Stimulated activated CD8-positive, alpha-beta memory T cell treated with anti-CD3 and anti-CD28 coated beads, Interleukin-7, amount 100 ng/mL, for 1 hour (primary cell): ENCODE results near the gene SRD5A3.

Experiments
- DNase-seq, 2 donors: peaks; one replicate each; pipeline ENCODE4 v3.0.0-alpha.2; 2020; ENCODE audit warnings: low read depth in 2 of 2

Gene SRD5A3

DNA sequence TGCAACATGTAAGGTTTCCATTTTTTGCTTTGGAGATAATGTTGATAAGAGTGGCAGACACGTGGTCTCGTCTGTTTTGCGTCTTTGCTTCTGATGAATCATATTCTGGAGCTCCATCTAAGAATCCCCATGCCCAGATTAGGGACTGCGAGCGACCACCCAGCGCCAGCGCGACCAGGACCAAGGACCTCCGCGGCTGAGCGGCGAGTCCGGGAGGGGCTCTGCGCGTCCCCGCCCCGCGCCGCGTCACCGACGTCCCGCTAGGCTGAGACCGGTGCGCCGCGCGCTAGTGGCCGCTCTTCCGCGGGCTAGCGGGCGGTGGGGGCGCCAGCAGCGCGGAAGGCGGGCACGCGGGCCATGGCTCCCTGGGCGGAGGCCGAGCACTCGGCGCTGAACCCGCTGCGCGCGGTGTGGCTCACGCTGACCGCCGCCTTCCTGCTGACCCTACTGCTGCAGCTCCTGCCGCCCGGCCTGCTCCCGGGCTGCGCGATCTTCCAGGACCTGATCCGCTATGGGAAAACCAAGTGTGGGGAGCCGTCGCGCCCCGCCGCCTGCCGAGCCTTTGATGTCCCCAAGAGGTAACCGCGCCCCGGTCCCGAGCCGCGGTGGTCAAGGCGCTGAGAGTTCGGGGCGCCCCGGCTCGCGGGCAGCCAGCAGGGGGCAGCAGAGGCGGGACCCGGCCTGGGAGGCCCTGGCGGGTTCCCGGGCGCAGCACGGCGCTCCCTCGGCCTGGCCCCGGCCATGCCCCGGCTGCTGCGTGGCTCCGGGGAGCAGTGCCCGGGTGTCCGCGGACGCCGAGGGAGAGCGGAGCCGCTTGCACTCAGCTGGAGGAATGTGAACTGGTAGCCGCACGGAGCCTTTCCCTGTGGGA is at the start of gene SRD5A3:
Gene SRD5A3, plus strand, starts transcription at position 263 of the 871 bp plus-strand sequence. Its CDS starts 95 bp downstream, at position 358.
- DNase-seq = peak; percentile 60 to 72

DNA sequence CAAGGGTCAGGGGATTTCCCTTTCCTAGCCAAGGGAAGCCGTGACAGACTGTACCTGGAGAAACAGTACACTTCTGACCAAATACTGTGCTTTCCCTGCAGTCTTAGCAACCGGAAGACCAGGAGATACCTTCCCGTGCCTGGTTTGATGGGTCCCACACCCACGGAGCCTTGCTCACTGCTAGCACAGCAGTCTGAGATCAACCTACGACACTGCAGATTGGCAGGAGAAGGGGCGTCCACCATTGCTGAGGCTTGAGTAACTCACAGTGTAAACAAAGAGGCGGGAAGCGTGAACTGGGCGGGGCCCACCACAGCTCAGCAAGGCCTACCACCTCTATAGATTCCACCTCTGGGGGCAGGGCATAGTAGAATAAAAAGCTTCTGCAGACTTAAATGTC is 48.7 kb upstream of the SRD5A3 start:
- no peak for DNase-seq

DNA sequence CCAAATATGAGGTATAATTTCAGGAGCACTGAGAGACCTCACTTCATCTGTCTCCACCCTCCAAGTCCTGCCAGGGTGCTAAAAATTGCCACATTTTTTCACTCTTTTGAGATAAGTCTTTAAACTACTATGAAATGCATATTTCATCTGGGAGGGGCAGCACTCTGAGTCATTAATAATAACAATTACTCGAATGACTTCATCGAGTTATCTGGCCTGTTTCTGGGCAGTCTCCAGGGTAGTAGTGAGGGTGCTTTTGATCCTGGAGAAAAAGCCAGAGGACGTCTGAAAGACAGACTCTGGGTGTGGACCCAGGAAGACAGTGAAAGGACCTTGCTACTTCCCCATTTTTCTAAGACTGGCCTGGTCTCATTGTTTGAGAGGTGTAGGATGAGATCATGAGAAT is 42.3 kb upstream of the SRD5A3 start:
- DNase-seq = no peak

DNA sequence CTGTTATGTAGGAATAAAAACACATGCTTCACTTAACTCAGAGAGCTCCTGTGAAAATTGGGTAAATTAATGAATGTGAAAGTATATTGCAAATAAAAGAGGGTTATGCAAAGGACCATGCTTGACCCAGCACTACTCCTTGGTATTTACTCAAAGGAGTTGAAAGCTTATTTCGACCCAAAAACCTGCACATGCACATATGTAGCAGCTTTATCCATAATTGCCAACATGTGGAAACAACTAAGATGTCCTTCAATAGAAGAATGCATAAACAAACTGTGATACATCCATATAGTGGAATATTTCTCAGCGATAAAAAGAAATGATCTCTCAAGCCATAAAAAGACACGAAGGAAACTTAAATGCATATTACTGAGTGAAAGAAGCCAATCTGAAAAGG is 41.7 kb upstream of the SRD5A3 start:
- no peak for DNase-seq

DNA sequence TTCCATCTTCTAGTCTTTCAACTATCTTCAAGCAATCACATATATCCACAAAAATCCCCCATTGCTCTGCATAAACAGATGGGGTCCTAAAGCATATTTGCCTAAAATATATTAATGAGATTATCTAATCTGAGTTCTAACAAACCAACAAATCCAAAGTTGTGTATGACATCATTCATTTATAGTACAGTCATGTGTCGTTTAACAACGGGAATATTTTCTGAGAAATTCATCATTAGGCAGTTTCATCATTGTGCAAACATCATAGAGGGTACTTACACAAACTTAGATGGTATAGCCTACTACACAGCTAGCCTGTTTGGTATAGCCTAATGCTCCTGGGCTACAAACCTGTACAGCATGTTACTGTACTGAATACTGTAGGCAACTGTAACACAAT is 38.0 kb upstream of the SRD5A3 start:
- DNase-seq = no peak

DNA sequence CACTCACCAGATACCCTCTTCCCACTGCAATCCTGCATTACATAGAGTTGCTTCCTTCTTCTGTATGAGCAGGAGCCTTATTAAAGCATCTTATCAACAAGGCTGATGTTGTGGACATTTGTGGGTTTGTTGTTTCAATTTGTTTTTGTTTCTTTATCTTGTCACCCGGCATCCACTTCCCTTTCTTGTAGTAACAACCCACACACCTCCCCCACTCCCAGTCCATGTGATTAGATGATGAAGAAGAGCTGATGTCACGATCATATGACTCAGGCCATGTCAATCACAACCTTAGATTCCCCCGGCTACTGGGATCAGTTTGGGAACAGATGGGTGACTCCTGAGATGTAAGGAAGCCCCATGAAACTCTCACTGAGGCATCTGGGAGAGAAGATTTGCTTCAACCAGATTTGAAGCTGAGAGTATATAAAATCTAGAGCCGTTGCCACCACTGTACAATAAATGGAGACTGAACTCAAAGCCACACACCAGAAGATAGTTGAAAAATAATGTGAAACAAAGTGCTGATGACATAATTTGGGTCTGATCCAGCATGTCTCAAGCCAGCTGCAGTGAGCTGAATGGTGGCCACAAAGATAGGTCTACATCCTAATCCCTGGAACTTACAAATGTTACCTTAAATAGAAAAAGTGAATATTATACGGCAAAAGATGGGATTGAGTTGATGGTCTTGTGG is 34.1 kb upstream of the SRD5A3 start:
- DNase-seq = no peak

DNA sequence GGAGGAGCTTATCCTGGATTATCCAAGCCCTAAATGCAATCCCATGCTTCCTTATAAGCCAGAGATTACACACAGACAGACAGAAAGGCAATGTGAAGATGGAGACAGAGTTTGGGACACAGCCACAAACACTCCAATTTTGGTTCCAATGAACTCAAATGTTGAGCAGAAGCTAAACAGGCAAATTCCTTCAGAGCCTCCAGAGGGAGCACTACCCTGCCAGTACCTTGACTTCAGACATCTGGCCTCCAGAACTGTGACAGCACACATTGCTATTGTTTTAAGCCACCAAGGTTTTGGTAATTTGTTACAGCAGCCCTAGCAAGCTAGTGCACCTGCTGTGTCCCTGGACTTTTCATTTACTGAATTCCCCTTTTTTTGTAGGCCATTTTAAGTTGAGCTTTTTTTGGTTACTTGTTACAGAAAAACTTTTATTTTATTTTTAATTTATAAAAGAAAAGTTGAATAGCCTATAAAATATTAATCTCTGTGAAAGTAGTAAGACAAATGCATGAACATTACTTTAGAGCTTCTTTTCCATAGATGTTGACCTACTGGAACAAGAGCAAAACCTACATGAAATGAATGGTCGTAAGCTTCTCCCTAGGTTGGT is 33.4 kb upstream of the SRD5A3 start:
- DNase-seq = no peak

DNA sequence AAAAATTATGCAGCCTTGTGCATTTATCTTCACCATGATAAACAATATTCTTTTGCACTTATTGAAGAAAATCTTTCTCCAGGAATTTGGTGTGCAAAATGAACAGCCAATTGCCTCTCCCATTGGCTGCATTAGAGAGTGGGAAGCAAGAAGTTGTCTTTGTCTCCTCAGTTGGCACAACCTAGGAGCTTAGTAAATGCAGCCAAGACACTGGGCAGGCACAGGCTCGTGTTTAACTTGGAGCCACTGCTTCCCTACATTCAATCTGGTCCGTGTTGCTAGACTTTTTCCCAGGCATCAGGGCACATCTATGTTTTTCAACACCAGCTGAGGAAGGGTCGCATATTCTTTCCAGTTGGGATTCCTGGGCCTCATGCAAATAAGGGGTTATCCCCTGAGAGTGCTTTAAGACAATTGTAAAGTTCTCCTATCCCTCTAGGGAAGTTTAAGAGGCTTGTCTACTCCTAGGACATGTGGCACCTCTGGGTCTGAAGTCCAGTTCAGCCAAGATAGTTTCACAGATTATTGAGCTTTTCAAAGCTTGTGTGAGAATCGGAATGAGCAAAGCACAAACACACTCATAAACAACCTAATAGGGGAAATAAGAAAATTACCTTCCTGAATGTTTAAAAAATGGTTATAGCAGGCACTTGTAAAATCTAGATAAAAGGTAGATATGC is 31.8 kb upstream of the SRD5A3 start:
- DNase-seq = no peak

DNA sequence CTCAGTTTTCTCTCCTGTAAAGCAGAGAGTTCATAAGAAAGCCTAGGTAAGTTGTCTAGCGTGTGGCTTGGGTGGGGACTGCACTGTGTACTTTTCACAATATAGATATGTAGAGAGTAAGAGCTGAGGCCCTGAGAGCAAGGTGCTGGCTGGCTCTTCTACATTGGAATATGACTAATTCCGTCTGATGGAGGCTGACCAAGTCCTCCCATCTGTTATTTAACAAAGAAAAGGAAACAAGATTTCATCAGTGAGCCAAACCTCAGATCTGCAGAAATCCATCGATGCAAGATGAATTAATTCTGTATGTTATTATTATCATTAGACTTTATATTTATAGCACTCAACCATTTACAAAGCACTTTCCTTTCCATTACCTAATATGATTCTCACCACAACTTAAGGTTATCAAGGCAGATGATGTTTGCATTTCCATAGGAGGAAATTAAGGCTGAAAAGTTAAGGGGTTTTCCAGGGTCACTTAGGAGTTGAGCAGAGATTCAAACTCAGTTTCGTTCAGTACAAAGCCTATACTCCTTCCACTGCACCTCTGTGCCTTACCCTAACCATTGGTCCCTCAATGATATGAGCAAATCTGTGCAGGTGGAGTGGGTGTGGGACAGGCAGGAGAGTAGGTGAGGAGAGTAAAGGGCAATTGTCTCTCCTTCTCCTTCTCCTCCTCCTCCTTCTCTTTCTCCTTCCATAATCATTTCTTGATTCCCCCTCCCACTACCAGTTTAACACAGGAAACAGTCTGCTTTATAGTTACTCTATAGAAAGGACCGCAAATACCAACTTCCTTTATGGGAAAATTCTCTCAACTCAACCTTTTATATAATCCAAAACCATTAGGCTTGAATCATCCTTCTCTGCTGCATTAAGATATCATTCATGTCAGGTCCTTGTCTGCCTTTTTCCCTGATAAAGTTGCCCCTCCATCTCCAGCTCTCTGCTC is 27.6 kb upstream of the SRD5A3 start:
- DNase-seq = no peak

DNA sequence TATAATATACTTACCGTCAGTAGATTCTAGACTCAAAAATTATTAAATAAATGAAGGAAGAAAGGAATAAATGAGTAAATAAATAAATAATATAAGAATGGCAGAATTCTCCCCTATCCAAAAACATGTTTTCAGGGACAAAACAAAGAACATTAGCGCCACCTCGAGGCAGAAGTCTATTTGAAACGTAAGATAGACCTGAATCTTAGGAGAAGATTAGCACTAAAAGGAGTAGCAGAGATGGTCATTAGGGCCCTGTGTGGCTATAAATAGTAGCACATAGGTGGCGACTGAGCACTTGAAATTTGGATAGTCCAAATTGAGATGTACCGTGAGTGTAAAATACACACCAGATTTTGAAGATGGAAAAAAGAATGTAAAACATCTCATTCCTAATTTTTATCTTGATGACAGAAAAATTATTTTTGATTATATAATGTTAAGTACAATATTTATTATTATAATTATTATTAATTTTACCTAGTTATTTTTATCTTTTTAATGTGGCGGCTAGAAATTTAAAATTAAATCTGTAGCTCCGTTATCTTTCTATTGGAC is 24.3 kb upstream of the SRD5A3 start:
- DNase-seq = peak in 1 of 2 donors; percentile 3

DNA sequence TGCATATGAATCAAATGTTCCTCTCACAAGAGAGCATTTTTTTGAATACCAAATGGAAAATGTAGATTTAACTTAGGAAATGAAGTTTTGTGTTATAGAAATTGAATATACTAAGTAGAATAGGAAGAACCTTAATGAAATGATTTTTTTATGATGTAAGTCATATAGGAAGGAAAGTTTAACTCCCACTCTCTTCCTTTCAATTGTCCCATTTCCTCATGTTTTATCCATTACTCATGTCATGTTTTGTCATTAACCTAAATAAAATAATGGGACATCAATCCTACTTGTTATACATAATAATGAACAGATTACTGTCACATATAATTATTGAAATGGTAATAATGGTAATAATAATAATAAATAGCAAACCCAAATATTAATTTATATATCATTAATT is 22.7 kb upstream of the SRD5A3 start:
- no peak for DNase-seq

DNA sequence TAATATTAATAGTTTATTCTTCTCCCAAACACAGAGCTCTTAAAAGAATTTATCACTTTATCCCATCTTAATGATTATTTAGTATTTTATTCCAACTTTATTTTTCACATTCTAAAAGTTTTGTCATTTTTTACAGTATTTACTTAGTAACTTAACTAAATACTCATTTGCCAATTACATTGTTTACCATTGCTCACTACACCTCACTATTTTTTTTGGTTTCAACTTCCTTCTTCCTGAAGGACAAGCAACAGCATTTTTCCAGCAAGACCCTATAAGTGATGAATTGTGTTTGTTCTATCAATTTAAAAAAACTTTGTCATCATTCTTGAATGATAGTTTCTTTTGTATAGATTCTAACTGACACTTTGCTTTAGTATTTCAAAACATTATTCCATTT is 19.4 kb upstream of the SRD5A3 start:
- DNase-seq = no peak

DNA sequence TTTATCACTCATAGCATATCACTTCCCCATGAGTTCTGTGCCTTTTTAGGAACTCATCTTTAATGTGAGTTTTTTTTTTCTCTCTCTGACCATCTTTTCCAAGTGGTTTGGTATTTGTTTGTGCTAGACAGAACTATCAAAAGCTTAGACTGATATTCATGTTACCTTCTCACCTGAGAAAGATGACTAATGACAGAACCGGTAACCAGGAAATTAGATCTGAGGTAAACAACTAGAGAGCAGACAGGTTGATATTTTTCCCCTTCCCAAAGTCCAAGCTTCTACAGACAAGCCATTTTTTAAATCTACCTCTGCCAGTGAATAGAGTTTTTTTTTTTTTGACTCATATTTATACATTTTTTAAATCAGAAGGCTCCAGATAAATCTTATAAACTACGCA is 17.0 kb upstream of the SRD5A3 start:
- DNase-seq = no peak

DNA sequence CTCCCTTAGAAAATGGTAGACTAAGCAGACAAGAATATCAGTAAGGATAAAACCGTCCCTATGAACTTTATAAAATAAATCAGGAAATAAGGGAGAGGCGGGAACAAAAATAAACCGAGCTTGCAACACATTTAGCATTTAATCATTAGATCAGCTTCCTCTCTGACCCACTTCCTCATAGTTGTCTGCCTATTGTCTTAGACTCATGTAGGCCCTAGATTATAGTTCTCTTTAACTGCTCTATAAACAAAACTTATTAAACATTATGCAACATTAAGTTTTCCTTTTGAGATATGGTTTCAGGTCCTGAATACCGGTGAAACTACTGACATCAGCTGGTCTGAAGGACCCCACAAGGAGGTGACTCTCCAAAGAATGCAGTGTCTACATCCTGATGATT is 15.8 kb upstream of the SRD5A3 start:
- no peak for DNase-seq

DNA sequence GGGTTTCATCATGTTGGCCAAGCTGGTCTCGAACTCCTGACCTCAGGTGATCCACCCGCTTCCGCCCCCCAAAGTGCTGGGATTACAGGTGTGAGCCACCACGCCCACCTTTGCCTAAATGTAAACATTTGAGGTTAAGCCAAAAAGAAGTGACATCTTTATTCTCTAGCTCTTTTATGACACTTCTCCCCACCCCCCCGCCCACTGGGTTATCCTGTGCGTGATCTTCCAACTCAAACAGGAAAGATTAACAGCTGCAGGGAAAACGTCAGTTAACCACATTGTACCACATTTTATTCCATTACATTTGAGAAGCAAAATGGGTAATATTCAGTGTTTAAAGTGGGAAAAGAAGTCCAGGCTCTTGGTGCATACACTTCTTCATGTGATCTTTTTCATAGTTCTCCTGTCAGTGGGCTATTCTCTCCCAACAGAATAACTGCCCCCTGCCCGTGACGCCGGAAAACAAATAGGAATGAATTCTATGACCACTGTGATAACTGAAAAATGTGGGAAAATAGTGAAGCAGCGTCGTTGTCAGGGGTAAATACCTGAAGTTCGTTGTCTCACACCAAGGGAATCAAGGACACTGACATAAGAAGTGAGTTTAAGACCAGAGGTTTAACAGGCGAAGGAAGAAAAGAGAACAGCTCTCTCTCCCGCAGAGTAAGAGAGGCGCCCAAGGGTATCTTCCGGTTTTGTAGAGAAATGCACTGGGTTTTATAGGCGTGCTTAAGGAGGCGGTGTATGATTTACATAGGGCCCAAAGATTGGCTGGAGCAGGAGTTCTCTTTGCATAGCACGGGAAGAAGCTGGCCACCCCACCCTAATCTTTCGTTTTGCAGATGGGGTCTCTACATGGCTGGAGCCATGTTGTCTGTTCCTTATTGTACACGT is 9.7 kb upstream of the SRD5A3 start:
- no peak for DNase-seq

DNA sequence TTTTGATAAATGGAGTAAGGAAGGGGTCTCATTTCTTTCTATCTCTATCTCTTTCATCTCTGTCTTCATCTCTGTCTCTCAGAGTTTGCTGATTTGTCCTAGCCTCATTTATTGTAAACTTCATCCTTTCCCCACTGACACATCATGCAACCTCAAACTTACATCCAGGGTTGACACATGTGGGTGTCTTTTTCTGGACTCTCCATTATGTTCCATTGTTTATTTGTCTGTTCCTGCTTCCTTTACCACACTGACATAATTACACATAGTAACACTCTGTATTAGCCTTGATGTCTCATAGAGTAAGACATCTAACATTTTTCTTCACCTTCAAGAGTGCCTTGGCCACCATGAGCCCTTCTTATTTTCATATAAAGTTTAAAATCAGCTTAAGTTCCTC is 8.1 kb upstream of the SRD5A3 start:
- DNase-seq = no peak

DNA sequence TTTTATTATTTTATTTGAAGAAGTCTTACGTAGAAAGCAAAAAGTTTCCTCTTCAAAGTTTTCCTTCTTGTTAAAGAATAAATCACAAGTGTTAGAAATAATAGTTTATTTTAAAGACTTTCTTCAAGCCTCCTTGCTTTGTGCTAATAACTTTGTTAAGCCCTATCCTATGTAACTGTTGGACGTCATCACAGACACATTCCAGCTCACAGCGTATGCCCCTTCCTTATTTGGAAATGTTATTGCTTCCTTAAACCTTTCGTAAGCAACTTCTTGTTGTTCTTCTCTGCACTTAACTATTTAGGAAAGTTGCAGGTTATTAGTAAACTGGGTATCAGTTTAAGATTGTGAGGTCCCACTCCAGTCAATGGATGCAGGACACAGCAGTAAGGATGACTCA is 7.6 kb upstream of the SRD5A3 start:
- no peak for DNase-seq

DNA sequence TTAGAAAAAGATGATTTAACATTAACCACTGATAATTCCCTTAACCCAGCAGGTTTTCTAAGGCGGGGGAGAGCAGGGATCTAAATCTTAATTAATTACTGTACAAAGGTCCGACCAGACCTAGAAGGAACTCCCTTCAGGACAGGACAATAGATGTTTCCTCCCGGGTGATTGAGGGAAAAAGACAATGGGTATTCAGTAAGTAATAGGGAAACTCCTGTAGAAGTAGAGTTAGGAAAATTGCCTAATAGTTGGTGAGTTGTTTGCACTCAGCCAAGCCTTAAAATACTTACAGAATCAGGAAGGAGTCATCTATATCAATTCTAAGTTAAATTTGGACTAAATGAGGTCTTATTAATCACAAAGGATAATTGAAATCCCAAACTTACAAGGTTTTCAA is 5.8 kb upstream of the SRD5A3 start:
- no peak for DNase-seq

DNA sequence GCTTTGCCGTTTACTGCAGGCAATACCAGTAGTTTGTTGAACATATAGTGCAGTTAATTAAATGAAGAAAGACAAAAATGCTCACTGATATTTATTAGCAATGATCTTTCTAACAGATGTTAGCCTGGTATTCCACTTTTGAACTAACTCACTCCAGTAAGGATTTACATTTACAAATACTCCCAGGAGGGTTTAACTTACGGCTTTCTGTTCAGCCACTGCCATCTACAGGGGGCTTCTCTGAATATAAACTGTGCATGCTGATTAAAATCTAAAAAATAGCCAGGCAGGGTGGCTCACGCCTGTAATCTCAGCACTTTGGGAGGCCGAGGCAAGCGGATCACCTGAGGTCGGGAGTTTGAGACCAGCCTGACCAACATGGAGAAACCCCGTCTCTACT is 2.2 kb upstream of the SRD5A3 start:
- no peak for DNase-seq

DNA sequence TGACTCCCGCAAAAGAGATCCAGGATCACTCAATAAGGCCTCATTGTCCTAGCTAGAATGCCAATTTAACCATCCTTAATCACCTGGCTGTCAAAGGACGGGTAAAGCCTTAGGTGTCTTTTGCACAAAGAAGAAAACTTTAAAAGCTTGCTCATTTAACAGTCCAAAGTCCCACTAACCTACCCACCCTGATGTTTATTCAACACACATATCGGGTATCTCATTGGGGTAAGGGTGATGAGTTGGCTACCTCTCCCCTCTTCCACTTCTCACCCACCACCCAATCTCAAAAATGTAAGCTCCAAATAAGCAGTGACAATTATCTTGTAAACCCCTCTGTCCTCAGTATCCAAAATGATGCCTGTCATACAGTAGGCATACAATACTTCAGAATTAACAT is 988 bp upstream of the SRD5A3 start:
- no peak for DNase-seq
